ENCODE results near the gene MYO1H. TPM values are rescaled to one million over a fixed set of nuclear protein-coding genes. Genes with fewer than 3 reads are reported as not detected.
"Not testable (repeated sequence)": the region's sequence is repeated elsewhere in the genome, so short reads cannot be mapped to it uniquely, and the experiment has no call there.

The MYO1H gene
- total RNA-seq, 2 experiments from 2014 or later = not detected

DNA sequence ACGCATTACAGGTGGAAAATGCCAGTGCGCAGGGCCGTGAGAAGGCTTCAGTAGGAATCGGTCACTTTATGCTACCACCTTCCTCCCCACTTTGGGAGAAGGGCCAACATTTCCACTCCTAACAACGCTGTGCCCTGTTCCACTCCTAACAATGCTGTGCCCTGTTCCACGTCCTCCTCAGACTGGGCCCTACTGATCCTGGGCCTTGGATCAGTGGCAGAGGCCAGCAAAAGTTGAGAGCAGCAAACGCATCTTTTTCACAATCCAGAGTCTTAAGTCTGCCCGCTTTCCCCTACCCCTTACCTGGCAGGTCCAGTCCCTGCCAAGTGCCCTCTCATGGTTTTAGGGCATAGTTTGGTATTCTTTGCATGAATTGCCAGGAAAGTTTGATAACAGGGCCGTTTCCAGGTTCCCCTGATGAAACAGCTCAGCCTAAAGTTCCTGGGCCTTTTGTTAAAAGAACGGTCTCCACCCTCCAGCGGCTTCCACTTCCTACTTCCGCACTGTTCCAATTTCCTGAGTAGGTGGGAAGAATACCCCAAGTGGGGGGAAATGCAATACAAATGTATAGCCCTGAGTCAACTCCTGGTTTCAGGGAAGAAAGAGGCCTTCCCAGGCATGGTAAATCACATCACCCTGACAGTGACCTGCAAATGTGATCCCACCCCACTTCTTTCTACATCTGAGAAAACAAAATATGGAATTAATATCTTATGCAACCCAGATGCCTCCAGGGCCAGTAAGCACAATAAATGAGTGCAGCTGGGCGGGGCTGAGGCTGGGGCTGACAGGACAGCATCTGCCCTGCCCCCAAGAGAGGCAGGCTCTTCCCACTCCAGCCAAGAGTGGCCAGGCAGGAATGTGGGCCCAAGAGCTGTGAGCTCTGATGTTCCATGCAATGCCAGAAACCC lies 114.4 kb downstream of the MYO1H start:
- Mint-ChIP-seq H3K36me3 (peaks cover 5% of the 10 kb centered on the region), H3K27ac (no peak overlapping the region), H3K9me3 (no peaks in the 10 kb centered on the region), H3K4me1 (peaks cover 40% of the 10 kb centered on the region), H3K27me3 (no peaks in the 10 kb centered on the region), H3K4me3 (no peak overlapping the region)
- DNase-seq = no peak

DNA sequence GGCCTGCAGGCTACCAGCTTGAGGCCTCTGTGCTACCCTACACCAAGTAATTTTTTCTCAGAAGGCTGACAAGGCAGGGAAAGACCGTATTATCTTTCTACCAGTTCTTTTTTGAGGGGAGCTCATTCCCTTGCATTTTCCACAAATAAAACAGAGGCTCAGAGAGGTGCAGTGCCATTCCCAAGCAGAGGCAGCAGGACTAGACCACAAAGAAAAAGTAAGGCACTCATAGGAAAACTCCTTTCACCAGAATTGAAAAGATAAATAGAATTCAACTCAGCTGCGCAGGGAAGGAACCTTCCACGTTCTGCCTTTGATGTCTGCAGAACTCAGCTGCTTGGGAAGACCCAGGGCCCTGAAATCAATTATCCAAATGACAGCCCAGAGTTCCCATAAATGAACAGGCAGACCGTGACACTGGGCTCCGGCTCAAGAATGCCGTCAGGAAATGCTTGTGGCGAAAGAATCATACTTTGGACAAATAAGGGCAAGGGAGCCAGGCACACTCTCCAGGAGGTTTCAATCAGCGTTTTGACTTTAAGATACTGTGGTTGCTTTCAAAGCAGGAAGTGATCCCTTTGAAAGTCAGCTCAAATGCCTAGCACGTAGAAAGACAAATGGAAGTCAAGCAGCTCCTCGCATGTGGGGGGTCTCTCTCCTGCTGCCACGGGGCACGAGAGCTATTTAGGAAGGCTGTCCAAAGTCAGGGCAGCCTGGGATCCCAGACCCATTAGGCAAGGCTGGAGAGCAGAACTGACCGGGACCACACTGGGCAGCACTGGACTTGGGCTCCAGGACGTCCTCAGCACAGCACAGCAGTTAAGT lies 115.4 kb downstream of the MYO1H start:
- Mint-ChIP-seq H3K9me3 (no peaks in the 10 kb centered on the region), H3K36me3 (peaks cover 2% of the 10 kb centered on the region), H3K4me1 (peaks cover 37% of the 10 kb centered on the region), H3K27me3 (no peaks in the 10 kb centered on the region), H3K27ac (peak overlapping the region; percentile 44), H3K4me3 (no peak overlapping the region)
- no peak for DNase-seq

DNA sequence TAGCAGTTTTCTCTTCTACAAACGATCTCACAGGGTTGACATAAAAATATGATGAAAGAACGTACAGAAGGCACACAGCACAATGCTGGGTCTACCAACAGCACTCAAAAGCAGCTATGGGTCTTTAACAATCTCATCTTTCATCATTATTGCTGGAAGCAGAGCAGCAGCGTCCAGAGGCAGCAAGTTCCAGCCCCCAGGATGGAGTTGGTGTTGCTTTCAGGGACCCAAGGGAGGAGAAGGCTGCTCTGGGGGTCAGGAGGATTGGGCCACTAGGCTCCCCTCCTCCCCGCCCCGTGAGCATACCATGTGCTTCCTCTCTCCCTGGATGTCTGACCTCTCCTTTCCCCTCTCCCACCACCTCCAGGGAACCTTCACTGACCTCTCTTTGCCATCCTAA lies 116.1 kb downstream of the MYO1H start:
- Mint-ChIP-seq H3K27ac (peak overlapping the region; percentile 44), H3K4me3 (no peak overlapping the region), H3K27me3 (no peaks in the 10 kb centered on the region), H3K4me1 (peaks cover 33% of the 10 kb centered on the region), H3K36me3 (peaks cover 4% of the 10 kb centered on the region), H3K9me3 (no peaks in the 10 kb centered on the region)
- DNase-seq = no peak

DNA sequence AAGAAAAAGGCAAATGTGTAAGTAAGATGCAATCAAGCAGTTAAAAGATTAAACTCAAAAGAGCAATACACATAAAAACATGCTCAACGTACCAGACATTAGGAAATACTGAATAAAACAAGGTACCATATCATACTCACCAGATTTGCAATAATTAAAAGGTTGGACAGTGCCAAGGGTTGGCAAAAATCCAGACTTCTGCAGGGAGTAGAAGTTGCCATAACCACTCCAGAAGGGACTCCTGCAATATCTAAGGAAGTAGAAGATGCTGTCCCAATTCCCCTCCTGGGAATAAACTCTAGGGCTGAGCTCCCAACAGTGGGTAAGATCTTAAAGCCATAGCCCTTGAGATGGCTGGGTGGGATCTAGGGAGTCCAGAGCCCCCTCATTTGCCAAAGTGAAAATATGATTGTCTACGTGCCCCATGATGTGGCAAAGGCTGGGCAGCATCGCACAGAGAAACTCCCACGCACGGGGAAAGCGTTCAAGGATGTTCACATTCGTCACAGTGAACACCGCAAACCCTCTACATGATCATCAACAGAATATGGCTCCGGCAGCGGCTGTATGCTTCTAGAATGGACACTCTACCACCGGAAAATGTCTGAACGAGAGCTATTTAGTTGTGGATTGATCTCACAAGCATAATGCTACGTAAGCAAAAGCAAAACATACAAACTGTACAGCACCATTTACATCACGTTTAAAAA lies 117.1 kb downstream of the MYO1H start:
- H3K27me3 Mint-ChIP-seq = no peaks in the 10 kb centered on the region
- peaks cover 4% of the 10 kb centered on the region for H3K36me3 Mint-ChIP-seq
- no peak overlapping the region for H3K4me3 Mint-ChIP-seq

DNA sequence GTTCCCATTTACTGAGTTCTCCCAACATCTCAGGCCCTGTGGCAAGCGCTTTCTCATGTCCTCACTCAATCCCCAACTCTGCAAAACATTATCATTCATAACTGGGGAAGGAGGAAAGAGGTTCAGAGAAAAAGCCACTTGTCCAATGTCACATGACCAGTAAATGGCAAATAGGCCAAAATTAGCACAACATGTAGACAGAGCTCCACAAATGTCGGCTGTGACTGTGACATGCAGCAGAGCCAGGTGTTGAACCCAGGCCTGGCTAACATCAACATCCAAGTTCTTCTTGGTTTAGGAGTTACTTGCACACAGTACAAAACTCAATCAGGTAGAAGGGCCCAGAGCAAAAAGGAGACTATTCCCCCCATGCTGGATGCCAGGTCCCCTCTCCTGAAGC lies 118.6 kb downstream of the MYO1H start:
- DNase-seq = no peak
- Mint-ChIP-seq H3K36me3 (peaks cover 4% of the 10 kb centered on the region), H3K27me3 (no peaks in the 10 kb centered on the region), H3K9me3 (no peaks in the 10 kb centered on the region), H3K4me1 (peaks cover 41% of the 10 kb centered on the region), H3K4me3 (no peak overlapping the region), H3K27ac (no peak overlapping the region)

More for the DNA sequence above, 117.1 kb downstream of the MYO1H start:
- no peak for DNase-seq
- no peaks in the 10 kb centered on the region for H3K9me3 Mint-ChIP-seq
- H3K27ac Mint-ChIP-seq = no peak overlapping the region
- peaks cover 33% of the 10 kb centered on the region for H3K4me1 Mint-ChIP-seq

DNA sequence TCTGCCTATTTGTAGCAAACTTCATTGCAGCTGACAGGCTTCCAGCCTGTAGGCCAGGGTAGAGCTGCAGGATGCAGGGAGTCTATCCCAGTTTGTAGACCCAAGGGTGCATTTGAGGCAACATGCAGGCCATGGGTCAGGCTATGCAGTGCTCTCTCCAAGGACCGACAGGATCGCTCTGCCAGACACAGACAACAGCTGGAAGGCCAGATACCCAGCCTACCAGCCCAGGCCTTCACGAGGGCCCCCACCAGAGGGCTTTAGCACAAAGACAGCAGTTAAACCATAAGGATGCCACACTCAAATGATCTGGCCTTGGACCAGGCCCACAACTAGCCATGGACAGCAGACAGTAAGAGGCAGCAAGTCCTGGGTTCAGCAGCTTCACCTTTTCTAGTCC lies 119.1 kb downstream of the MYO1H start:
- Mint-ChIP-seq H3K4me1 (peaks cover 39% of the 10 kb centered on the region), H3K9me3 (no peaks in the 10 kb centered on the region), H3K27ac (no peak overlapping the region), H3K36me3 (peaks cover 4% of the 10 kb centered on the region), H3K4me3 (no peak overlapping the region), H3K27me3 (no peaks in the 10 kb centered on the region)
- DNase-seq = no peak

DNA sequence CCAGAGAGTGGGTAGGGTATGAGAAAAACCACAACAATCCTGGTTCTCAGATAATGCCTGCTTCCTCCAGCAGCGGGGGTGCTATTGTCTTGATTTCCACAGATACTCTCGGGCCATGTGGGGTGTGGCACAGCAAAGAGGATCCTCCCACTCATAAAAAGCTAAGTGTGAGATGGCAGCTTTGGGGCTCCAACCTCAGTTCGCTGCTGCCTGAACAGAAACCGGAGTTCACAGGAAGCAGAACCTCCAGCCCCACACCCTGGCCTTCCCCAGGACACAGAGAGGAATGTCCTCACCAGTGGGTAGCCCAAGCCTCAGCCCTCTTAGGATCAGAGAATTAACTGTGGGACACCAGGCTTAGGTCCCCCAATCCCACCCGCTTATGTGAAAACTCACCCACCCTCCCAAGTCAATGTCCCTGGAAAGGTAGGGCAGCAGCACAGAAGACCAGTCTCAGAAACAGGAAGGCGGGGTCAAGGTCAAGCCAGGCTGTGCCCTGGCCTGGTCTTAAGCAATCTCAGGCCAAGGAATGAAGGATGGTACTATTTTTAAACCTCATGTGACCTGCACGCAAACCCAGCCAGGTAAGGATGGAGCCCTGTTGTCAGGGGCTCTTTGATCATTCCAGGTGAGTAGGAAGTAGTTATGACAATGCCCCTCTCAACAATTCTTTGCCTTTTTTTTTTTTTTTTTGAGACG lies 120.4 kb downstream of the MYO1H start:
- Mint-ChIP-seq H3K27ac (peak overlapping the region; percentile 5), H3K4me3 (no peak overlapping the region), H3K4me1 (peaks cover 33% of the 10 kb centered on the region), H3K27me3 (no peaks in the 10 kb centered on the region), H3K9me3 (no peaks in the 10 kb centered on the region), H3K36me3 (peaks cover 4% of the 10 kb centered on the region)
- DNase-seq = no peak

DNA sequence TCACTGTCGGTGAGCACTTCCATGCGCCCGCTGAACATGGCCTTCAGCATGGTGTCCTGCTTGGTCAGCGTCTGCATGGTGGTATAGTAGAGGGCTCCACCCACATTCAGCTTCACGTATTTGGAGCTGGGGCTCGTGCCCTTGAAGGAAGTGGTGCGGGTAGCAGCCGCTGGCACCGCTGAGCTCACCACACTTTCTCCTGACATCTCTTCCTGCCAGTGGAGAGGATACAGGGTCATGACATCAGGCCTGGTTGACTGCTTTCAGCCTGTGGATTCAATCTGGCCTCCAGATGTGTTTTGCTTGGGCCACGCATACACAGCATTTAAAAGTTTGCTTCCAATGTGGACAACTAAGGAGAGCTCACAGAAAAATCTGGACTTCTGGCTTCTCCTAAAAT lies 121.8 kb downstream of the MYO1H start:
- peaks cover 2% of the 10 kb centered on the region for H3K36me3 Mint-ChIP-seq
- DNase-seq = no peak
- H3K4me1 Mint-ChIP-seq = peaks cover 22% of the 10 kb centered on the region
- no peak overlapping the region for H3K27ac Mint-ChIP-seq
- no peaks in the 10 kb centered on the region for H3K9me3 Mint-ChIP-seq
- no peak overlapping the region for H3K4me3 Mint-ChIP-seq
- H3K27me3 Mint-ChIP-seq = no peaks in the 10 kb centered on the region

DNA sequence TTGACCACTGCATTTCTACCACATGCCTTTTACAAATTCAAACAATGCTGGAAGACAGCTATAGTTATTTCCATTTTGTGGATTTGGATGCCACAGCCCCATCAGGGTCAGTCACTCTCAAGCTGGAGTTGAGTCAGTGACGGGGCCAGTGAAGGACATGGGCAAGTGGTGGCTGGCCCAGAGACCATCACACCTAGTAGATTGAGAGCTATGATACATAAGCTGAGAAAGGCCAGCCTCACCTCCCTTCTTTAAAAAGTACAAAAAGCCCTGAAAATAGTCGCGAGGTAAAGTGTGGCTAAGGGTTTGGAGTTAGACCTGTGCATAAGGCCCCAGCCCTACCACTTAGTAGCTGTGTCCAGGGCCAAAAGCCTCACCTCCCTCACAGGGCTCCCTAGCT lies 125.3 kb downstream of the MYO1H start:
- Mint-ChIP-seq H3K4me3 (no peak overlapping the region), H3K27me3 (no peaks in the 10 kb centered on the region), H3K36me3 (peaks cover 5% of the 10 kb centered on the region), H3K4me1 (peaks cover 25% of the 10 kb centered on the region), H3K27ac (no peak overlapping the region), H3K9me3 (no peaks in the 10 kb centered on the region)
- no peak for DNase-seq

DNA sequence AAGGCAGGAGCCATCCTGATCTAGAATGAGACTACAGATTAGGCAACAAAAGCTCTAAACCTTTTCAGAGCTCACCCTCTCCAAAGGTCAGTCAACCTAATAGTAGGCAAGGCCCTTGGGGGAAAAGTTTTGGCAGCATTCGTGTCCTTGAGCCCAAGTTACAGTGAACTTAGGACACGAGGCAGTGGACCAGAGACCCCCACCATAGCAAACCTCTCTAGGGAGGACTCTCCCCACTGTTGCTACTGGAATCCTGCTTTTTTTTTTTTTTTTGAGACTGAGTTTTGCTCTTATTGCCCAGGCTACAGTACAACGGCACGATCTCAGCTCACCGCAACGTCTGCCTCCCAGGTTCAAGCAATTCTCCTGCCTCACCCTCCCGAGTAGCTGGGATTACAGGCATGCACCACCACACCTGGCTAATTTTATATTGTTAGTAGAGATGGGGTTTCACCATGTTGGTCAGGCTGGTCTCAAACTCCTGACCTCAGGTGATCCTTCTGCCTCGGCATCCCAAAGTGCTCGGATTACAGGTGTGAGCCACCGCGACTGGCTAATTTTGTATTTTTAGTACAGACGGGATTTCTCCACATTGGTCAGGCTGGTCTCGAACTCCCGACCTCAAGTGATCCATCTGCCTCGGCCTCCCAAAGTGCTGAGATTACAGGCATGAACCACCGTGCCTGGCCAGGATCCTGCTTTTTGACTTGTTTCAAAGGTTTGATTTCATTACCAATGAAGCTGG lies 126.0 kb downstream of the MYO1H start:
- H3K27ac Mint-ChIP-seq, H3K9me3 Mint-ChIP-seq, DNase-seq, H3K36me3 Mint-ChIP-seq, H3K27me3 Mint-ChIP-seq, H3K4me3 Mint-ChIP-seq: not testable (repeated sequence)
- peaks cover 28% of the 10 kb centered on the region for H3K4me1 Mint-ChIP-seq

DNA sequence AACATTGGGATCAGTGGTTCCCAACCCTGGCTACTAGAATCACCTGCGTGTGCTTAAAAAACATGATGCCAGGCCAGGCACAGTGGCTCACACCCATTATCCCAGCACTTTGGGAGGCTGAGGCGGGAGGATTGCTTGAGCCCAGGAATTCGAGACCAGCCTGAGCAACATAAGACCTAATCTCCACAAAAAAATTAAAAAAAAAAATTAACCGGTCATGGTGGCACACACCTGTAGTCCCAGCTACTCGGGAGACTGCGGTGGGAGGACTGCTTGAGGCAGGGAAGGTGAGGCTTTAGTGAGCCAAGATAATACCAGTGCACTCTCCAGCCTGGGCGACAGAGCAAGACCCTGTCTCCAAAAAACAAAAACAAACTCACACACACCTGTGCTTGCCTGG lies 127.4 kb downstream of the MYO1H start:
- Mint-ChIP-seq H3K4me1 (peaks cover 38% of the 10 kb centered on the region), H3K4me3 (peak overlapping the region; percentile 34), H3K36me3 (peaks cover 3% of the 10 kb centered on the region), H3K9me3 (no peaks in the 10 kb centered on the region), H3K27me3 (no peaks in the 10 kb centered on the region), H3K27ac (no peak overlapping the region)
- no peak for DNase-seq

DNA sequence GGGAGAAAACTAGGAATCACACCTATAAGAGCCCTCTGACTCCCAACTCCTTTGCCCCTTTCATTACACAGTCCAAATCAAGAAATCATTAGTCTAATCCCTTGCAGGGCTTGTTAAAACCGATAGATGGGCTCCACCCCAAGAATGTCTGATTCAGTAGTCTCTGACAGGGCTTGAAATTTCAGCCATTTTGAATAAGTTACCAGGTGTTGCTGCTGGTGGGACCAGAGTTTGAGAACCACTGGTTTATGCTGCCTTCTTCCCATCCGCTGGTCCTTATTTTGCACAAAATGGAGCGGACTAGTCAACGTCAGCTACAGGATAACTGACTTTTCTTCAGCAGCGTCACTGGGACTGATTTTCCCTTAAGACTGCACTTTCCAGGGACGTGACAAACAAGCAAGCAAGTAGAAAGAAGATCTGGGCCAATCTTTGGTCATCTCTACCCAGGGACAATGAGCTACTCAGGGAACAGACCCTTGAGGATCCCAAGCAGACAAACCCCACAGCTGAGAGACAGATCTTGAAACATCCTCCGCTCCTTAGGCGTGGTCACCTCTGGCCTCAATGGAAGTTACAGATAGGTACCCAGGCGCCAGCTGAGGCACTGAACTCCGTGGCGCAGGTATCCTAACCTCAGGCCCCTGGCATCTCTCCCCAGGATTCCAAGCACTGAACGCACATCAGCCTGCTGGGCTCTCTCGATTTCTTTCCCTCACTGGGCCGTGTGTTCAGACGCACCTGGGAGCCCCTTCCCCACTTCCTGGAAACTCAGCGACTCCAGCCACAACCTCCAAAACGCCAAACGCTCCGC lies 128.5 kb downstream of the MYO1H start:
- Mint-ChIP-seq H3K27ac (peak overlapping the region; percentile 100), H3K27me3 (no peaks in the 10 kb centered on the region), H3K4me1 (peaks cover 30% of the 10 kb centered on the region), H3K9me3 (no peaks in the 10 kb centered on the region), H3K36me3 (peaks cover 3% of the 10 kb centered on the region), H3K4me3 (peak overlapping the region; percentile 99)
- no peak for DNase-seq

DNA sequence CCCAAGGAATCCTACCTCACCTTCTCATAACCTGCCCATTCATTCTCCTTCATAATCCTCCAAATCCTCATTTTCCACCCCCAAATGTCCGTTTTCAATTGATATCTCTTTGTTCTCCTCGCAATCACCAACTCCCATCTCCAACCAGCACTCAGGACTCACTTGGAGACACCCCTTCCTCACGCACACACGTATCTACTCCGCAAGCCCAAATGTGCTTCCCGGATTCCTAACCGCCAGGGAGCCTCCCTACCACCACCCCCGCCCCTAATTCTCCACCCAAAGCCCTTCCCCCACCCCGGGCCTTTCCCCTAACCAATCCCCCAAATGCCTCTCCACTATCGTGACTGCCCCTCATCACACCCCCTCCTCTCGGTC lies 129.1 kb downstream of the MYO1H start:
- H3K4me3 Mint-ChIP-seq = peak overlapping the region; percentile 99
- peaks cover 30% of the 10 kb centered on the region for H3K4me1 Mint-ChIP-seq
- no peaks in the 10 kb centered on the region for H3K9me3 Mint-ChIP-seq
- peak overlapping the region; percentile 100 for H3K27ac Mint-ChIP-seq
- H3K27me3 Mint-ChIP-seq = no peaks in the 10 kb centered on the region
- no peak for DNase-seq
- H3K36me3 Mint-ChIP-seq = peaks cover 3% of the 10 kb centered on the region

Data from activated naive CD8-positive, alpha-beta T cell treated with anti-CD3 and anti-CD28 coated beads for 36 hours (primary cell).